Measurements from ENCODE around the gene GP2.

- TF ChIP-seq CTCF (IDR thresholded peaks at IDR 0.05; ENCODE audit: low read depth, low read length, missing input control), result no peak
- no peak for TF ChIP-seq ATF3 (IDR thresholded peaks at IDR 0.05)
- TF ChIP-seq REST (IDR thresholded peaks at IDR 0.05), result no peak
- no peak for TF ChIP-seq EGR1 (IDR thresholded peaks at IDR 0.05; ENCODE audit: low read depth in 2 of 2)
Observed at GRCh38 chr16:20268409-20268808, 58.9 kb downstream of the GP2 start.

Data from liver (tissue), 3 donors.